Coronary artery (tissue), 2 donors: ENCODE data around the gene PSENEN.
A peak's percentile ranks its signal among the peaks of the same experiment; 100 is the strongest.

Source experiments
- DNase-seq: peaks from one replicate; pipeline ENCODE4 v3.0.0-alpha.2; 2017; ENCODE audit warnings: low spot score
- H3K27ac ChIP-seq, 2 donors: fragments of 200-600 bp; sonication (generic); one replicate each; pipeline ENCODE4 v1.5.1; 2016 to 2019
- H3K4me3 ChIP-seq: fragments of 200-600 bp; sonication (generic); 2 replicates; pipeline ENCODE4 v1.5.1; 2016; ENCODE audit warnings: mild to moderate bottlenecking, moderate library complexity
- CTCF ChIP-seq: fragments of 200-600 bp; sonication (generic); IDR thresholded peaks from one replicate; pipeline ENCODE4 v1.5.1; 2019; ENCODE audit warnings: antibody characterized with exemption

PSENEN gene

GRCh38 chr19:35715355-35715809, 30.1 kb upstream of the PSENEN start:
- TF ChIP-seq CTCF = no peak
- H3K4me3 ChIP-seq = peak overlapping the region; percentile 88
- peak; percentile 72 for DNase-seq
- peak overlapping the region in 1 of 2 donors; percentile 96 for H3K27ac ChIP-seq

GRCh38 chr19:35715981-35716800, 29.3 kb upstream of the PSENEN start:
- TF ChIP-seq CTCF = no peak
- DNase-seq = peak; percentile 80
- H3K27ac ChIP-seq = peak overlapping the region; percentile 75 to 96

GRCh38 chr19:35716801-35717664, 28.4 kb upstream of the PSENEN start:
- TF ChIP-seq CTCF = peak; percentile 96
- Histone ChIP-seq H3K4me3 (peak overlapping the region; percentile 88), H3K27ac (peak overlapping the region; percentile 75 to 96)
- DNase-seq = peak; percentile 90

More at GRCh38 chr19:35715981-35716800, 29.3 kb upstream of the PSENEN start:
- H3K4me3 ChIP-seq = peak overlapping the region; percentile 88

GRCh38 chr19:35717665-35718344, 27.6 kb upstream of the PSENEN start, which contains the start of gene KMT2B:
TSS of gene KMT2B (plus strand) at chr19:35718003. CDS start at chr19:35718019, 16 bp downstream.
- TF ChIP-seq CTCF = no peak
- Histone ChIP-seq H3K27ac (peak within 1 kb of the TSS; percentile 85 to 96), H3K4me3 (peak within 1 kb of the TSS; percentile 88)
- peak; percentile 96 for DNase-seq

- H3K4me3 ChIP-seq = peak overlapping the region; percentile 88
- DNase-seq = peak; percentile 80
- TF ChIP-seq CTCF = no peak
- H3K27ac ChIP-seq = peak overlapping the region; percentile 85 to 96
Observed at GRCh38 chr19:35718345-35719041, 27.0 kb upstream of the PSENEN start.

GRCh38 chr19:35719402-35720162, 25.9 kb upstream of the PSENEN start:
- H3K27ac ChIP-seq = no peak overlapping the region
- TF ChIP-seq CTCF = no peak
- peak; percentile 73 for DNase-seq
- no peak overlapping the region for H3K4me3 ChIP-seq
